ENCODE measurements around the gene CTNNBIP1.

Gene CTNNBIP1

GRCh38 chr1:9908871-9909233 is 1.2 kb downstream of the CTNNBIP1 start:
- H3K27me3 ChIP-seq (ENCODE audit: insufficient read depth, low read depth, severe bottlenecking) = no peaks in the 10 kb centered on the region
- H3K36me3 ChIP-seq = no peaks in the 10 kb centered on the region
- no peak for DNase-seq
- no peaks in the 10 kb centered on the region for H3K9me3 ChIP-seq (ENCODE audit: severe bottlenecking)
- TF ChIP-seq CTCF (IDR thresholded peaks at IDR 0.05; ENCODE audit: low read depth, low read length) = no peak
- H3K4me3 ChIP-seq (ENCODE audit: low read depth, low read length) = no peak overlapping the region; the same call in 1 of the 2 replicates
- H3K27ac ChIP-seq = no peak overlapping the region

- DNase-seq = no peak
- no peak for TF ChIP-seq CTCF (IDR thresholded peaks at IDR 0.05; ENCODE audit: low read depth, low read length)
- no peaks in the 10 kb centered on the region for H3K36me3 ChIP-seq
- H3K4me3 ChIP-seq (ENCODE audit: low read depth, low read length) = no peak overlapping the region
- no peak overlapping the region for H3K27ac ChIP-seq
- no peaks in the 10 kb centered on the region for H3K27me3 ChIP-seq (ENCODE audit: insufficient read depth, low read depth, severe bottlenecking)
- H3K9me3 ChIP-seq (ENCODE audit: severe bottlenecking) = no peaks in the 10 kb centered on the region
Observed at GRCh38 chr1:9907441-9907840, 2.6 kb downstream of the CTNNBIP1 start.

DNA sequence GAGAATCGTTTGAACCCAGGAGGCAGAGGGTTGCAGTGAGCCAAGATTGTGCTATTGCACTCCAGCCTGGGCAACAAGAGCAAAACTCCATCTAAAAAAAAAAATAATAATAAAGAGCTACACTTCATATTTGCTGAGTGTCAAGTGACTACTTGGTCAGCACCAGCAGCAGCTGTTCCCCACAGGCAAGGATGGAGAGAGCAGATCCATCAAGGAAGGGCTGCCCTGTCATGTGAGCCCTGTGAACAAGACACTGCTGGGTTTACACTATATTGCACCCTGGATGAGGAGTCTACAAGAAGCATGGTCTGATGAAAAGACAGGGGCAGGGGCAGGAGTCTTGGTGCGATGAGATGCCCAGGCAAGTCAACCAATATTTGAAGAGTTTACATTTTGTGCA is 3.6 kb downstream of the CTNNBIP1 start:
- DNase-seq = no peak
- no peaks in the 10 kb centered on the region for H3K27me3 ChIP-seq (ENCODE audit: insufficient read depth, low read depth, severe bottlenecking)
- no peak overlapping the region for H3K27ac ChIP-seq
- no peaks in the 10 kb centered on the region for H3K36me3 ChIP-seq
- TF ChIP-seq CTCF (IDR thresholded peaks at IDR 0.05; ENCODE audit: low read depth, low read length) = no peak
- no peaks in the 10 kb centered on the region for H3K9me3 ChIP-seq (ENCODE audit: severe bottlenecking)
- no peak overlapping the region for H3K4me3 ChIP-seq (ENCODE audit: low read depth, low read length)

GRCh38 chr1:9905010-9905409 is 5.1 kb downstream of the CTNNBIP1 start:
- Histone ChIP-seq H3K27ac (no peak overlapping the region), H3K9me3 (ENCODE audit: severe bottlenecking) (no peaks in the 10 kb centered on the region), H3K4me3 (ENCODE audit: low read depth, low read length) (no peak overlapping the region), H3K27me3 (ENCODE audit: insufficient read depth, low read depth, severe bottlenecking) (no peaks in the 10 kb centered on the region), H3K36me3 (no peaks in the 10 kb centered on the region)
- DNase-seq = no peak
- TF ChIP-seq CTCF (IDR thresholded peaks at IDR 0.05; ENCODE audit: low read depth, low read length) = no peak

DNA sequence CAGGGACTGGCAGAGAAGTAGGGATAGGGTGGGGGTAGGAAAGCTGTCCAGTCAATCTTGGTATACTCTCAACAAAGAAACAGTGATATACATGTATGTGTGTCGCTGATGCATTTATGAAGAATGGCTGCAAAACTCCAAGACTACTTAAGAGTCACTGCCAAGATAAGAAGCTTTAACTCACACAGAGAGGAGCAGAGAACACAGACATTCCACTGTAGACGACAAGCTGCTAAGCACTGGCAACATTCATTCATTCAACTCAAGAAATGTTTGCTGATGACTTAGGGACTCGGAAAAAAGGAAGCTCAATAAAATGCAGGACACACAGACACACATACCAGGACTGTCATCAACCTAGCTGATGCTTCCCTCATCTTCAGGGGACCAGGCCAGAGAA is 5.5 kb downstream of the CTNNBIP1 start:
- TF ChIP-seq CTCF (IDR thresholded peaks at IDR 0.05; ENCODE audit: low read depth, low read length) = no peak
- H3K27ac ChIP-seq = no peak overlapping the region
- H3K36me3 ChIP-seq = no peaks in the 10 kb centered on the region
- no peaks in the 10 kb centered on the region for H3K27me3 ChIP-seq (ENCODE audit: insufficient read depth, low read depth, severe bottlenecking)
- no peaks in the 10 kb centered on the region for H3K9me3 ChIP-seq (ENCODE audit: severe bottlenecking)
- no peak for DNase-seq
- H3K4me3 ChIP-seq (ENCODE audit: low read depth, low read length) = no peak overlapping the region

GRCh38 chr1:9903801-9904527 is 6.1 kb downstream of the CTNNBIP1 start:
- TF ChIP-seq CTCF (IDR thresholded peaks at IDR 0.05; ENCODE audit: low read depth, low read length) = no peak
- H3K9me3 ChIP-seq (ENCODE audit: severe bottlenecking) = no peaks in the 10 kb centered on the region
- no peaks in the 10 kb centered on the region for H3K36me3 ChIP-seq
- H3K27ac ChIP-seq = no peak overlapping the region
- no peak overlapping the region for H3K4me3 ChIP-seq (ENCODE audit: low read depth, low read length)
- no peak for DNase-seq
- H3K27me3 ChIP-seq (ENCODE audit: insufficient read depth, low read depth, severe bottlenecking) = no peaks in the 10 kb centered on the region

Data from WERI-Rb-1 (cell line).